GM19463 (cell line): ENCODE measurements around the gene IRX5.
A peak's percentile ranks its signal among the peaks of the same experiment; 100 is the strongest.

Experiments
- ATAC-seq: cut with Tn5 transposase; IDR thresholded peaks from one replicate; pipeline ENCODE4 v1.9.1; 2021; ENCODE audit warnings: mild to moderate bottlenecking, moderate library complexity; ENCODE audit not compliant: unreplicated experiment

The IRX5 gene

DNA sequence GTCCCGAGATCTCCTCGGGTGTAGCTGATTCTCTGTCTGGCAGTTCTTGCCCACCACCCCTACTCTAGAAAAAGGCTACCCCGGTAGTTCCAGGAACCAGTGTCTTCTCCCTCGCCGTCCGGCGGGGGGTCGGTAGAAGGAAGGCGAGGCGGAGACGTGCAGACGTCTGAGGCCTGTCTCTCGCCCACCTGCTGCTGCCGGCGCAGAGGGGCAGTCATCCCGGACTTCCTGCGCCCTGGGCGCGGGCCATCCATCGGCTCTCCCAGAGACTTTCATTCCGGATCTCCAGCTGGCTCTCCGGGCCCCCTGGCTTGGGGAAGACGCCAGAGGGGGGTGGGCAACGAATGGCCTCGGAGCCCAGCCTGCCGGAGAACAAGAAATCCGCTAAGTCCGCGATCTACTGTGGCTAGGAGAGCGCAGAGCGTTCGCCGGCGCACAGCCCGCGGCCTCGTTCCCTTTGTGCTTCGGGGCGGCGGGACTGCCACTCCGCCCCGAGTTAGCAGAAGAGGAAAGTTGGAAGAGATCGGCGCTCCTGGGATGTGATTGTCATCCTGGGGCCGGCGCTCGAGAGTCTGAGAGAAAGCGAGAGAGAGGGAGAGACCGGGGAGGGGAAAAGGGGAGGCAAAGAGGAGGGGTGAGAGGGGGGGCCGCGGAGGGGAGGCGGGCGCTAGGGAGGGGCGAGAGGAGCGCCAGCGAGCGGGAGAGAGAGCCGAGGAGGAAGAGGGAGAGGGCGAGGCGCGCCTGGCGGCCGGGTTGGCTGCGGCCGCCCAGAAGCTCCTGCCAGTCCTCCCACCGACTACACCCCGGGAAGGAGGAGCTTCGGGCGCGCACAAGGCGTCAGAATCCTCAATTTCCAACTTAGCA lies at the start of gene IRX5:
Gene IRX5, plus strand, starts transcription at position 861 of the 864 bp plus-strand sequence. CDS start 334 bp downstream, outside the sequence.
- no peak for ATAC-seq

GRCh38 chr16:54882556-54882955 lies 48.1 kb upstream of the IRX5 start:
- no peak for ATAC-seq

DNA sequence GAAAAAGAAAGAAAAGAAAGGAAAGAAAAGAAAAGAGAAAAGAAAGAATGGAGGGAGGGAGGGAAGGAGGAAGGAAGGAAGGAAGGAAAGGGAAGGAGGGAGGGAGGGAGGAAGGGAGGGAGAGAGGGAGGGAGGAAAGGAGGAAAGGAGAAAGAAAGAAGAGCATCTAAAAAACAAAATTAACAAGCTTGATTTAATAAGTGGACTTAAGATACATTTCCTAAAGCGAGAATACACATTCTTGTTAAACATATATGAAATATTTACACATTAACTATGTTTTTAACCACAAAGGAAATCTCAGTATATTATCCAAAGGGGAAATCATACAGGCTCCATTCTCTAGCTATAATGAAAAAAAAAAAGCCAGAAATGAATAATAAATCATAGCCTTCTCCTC lies 47.3 kb upstream of the IRX5 start:
- no peak for ATAC-seq

GRCh38 chr16:54886078-54886477 lies 44.6 kb upstream of the IRX5 start:
- ATAC-seq, result no peak

GRCh38 chr16:54890381-54890780 lies 40.3 kb upstream of the IRX5 start:
- no peak for ATAC-seq

GRCh38 chr16:54891346-54891745 lies 39.3 kb upstream of the IRX5 start:
- ATAC-seq, result no peak

DNA sequence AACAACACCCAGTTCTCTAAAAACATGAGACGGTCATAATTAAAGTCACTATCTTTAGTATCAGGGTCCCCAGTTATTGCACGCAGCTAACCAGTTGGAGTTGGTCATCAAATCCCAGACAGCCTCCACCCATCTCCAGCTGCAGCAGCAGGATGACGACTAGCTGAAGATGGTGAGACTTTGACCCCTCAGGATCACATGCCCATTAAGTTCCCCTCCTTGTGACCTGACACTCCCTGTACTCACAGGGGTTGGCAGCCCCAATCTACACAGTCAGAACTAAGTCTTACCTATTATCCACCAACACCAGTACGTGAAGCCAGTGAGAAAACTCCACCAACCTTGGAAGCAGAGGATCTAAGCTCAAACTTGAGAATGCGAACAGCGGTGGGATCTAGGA lies 37.7 kb upstream of the IRX5 start:
- no peak for ATAC-seq

DNA sequence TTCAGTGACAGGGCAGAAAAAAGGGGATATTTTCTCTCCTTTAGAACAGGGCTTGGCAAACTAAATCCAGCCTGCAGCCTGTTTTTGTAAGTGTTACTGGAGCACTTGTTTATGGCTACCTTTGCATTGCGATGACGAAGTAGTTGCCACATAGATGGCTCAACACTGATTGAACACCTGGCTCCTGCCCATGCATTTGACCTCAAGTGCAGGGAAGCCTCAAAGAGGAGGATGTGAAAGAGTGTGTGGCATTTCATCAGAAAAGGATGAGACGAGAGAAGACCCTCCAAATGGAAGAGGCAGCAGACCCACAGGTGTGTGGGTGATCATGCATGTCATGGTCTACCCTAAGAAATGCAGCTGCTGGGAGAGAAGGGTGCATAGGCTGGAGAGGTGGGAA lies 32.7 kb upstream of the IRX5 start:
- no peak for ATAC-seq

DNA sequence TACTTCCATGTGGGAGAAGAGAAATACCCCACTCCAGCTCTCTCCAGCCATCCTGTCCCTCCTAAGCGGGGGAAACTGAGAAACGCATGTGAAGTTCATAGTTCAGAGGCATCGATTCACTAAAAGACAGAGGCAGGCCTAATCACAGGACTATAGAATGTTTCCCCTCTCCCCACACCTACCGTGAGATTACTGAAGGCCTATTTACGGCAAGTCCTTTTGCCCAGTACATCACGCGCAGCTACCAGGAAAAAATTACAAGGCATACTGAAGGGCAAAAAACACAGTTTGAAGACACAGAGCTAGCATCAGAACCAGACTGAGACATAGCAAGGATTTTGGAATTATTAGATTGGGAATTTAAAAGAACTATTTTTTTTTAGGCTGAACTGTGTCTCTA lies 29.1 kb upstream of the IRX5 start:
- ATAC-seq, result no peak

- no peak for ATAC-seq
These were observed 27.6 kb upstream of the IRX5 start for GRCh38 chr16:54903047-54903446.

- ATAC-seq, result no peak
These were observed 19.6 kb upstream of the IRX5 start for GRCh38 chr16:54911079-54911478.

DNA sequence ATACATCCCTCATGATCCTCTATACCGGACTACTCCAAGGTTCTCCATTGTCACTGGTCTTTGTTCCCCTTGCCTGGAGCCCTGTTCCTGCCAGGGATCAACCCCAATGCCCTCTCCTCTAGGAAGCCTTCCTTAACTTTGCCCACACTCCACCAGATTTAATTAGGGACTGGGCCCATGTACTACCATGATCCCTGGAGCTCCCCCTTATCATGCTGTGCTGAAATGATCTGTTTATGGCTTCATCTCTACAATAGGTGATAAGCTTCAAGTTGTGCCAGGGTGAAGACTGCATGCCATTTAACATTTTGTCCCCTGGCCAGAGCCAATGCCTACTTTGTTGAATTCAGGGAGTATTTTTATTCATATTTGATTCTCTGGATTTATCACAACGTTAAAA lies 17.9 kb upstream of the IRX5 start:
- no peak for ATAC-seq

GRCh38 chr16:54921206-54921824 lies 9.3 kb upstream of the IRX5 start:
- ATAC-seq, result no peak

DNA sequence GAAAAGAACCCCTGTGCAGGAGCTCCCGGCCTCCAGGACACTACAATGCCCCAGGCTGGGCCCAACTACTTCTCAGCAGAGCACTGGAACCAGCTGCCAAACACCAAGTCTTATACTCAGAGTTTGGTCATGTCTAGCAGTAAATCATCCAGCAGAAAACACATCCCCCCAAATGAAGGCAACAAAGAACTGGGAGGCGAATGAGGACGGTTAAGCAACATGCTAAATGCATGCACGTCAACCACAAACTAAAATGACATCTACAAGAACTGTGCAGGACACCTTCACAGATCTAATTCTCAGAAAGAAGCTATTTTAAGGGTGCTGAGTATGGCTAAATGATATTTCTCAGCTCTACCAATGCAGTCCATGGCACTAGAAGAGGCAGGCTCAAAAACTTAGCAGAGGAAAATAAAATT lies 7.6 kb upstream of the IRX5 start:
- ATAC-seq, result no peak

GRCh38 chr16:54923988-54924387 lies 6.7 kb upstream of the IRX5 start:
- ATAC-seq, result no peak

DNA sequence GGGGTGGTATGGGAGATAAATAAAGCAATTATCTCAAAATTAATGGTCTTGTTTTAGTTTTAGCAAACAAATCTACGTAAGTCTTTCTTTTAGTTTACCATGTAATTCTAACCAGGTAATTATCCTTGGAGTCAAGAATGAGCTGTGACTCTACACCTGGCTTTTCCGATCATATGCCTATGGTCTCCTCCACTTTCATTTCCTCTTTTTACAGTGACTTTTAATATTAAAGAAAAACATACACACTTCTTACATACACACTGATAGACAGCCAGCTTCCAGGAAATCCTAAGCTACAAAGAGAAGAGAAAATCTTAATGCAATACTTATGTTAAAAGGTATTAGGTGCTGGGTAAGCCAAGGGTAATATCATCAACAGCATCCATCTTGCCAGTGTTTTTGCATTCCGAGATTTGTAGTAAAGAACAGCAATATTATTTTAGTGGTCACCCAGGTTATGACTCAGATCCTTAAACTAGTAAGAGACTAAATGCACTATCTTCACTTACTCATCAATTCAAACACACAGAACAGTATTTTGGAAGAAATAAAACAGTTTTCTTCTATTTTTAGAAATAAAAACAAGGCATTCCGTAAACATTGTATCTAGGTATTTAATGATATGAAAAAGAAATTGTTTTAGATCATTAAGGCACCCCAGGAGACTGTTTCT lies 4.4 kb upstream of the IRX5 start:
- no peak for ATAC-seq

DNA sequence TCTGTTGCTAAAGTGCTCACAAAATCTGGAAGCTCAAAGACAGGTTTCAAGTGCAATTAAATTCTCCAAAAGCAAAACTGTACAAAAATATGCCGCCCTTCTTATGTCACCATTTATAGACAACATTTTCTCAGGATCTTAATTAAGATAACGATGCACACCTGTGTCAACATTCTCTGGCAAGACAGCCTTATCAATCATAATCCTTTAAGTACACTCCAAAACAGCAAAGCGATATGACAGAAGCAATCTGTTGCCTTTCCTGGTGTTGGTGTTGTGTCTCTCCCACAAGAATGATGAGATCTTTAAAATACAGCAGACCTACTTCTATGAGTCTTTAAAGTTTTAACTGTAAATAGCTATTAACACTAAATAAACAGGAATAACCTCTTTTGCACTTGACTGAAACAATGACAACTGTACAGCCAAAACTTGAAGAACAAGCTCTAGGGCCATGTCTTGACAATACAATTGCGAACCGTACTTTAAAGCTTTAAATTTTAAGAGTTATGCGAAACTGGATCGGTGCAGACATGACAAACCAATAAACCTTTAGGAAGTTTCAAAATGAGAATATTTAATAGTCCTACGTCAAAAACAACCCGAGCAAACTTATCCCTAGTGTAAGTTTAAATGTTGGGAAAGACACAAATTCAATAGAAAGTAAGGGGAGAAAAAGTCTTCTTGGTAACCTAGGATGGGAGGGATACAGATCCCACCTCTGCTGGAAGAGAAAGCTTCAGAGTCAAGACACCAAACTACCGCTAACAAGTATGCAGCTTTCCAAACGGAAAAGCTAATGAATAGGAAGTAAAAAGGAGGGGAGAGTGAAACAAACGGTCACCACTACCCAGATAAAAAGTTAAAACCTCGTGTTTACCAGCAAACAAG lies 3.3 kb upstream of the IRX5 start:
- no peak for ATAC-seq

- ATAC-seq, result no peak
These were observed 2.7 kb upstream of the IRX5 start for GRCh38 chr16:54928016-54928356.

GRCh38 chr16:54928411-54929089 lies 2.1 kb upstream of the IRX5 start:
- peak; percentile 41 for ATAC-seq
